GM12878 (cell line): ENCODE measurements around the gene STXBP2.

Experiments used
- ESRRA ChIP-seq: IDR thresholded peaks from 2 replicates; pipeline ENCODE4 v1.6.1; 2012; ENCODE audit warnings: mild to moderate bottlenecking, low read length, improper control_type of control experiment
- EZH2 ChIP-seq: IDR thresholded peaks from 2 replicates; pipeline ENCODE4 v1.6.1; 2012; ENCODE audit warnings: low read depth, mild to moderate bottlenecking, control low read depth, inconsistent platforms, low read length, borderline replicate concordance; ENCODE audit not compliant: control insufficient read depth
- KAT2A ChIP-seq: conservative IDR thresholded peaks from 2 replicates; pipeline ENCODE4 v1.6.1; 2011; ENCODE audit warnings: low read depth, low read length; ENCODE audit not compliant: control insufficient read depth
- MTA3 ChIP-seq: IDR thresholded peaks from 2 replicates; pipeline ENCODE4 v1.6.1; 2012; ENCODE audit warnings: low read length, inconsistent platforms, borderline replicate concordance
- NFXL1 ChIP-seq: fragments of 450-650 bp; IDR thresholded peaks from 2 replicates; pipeline ENCODE4 v1.6.1; 2017; ENCODE audit warnings: antibody characterized with exemption, mild to moderate bottlenecking, borderline replicate concordance
- RCOR1 ChIP-seq: conservative IDR thresholded peaks from 2 replicates; pipeline ENCODE4 v1.6.1; 2012; ENCODE audit warnings: low read depth, low read length, improper control_type of control experiment
- SP1 ChIP-seq: IDR thresholded peaks from one replicate; pipeline ENCODE4 v1.6.1; 2011; ENCODE audit warnings: low read depth, low read length
- TF ChIP-seq, protein P1 (sequence below), 3 experiments: IDR thresholded peaks in 2 of 3; conservative IDR thresholded peaks in 1 of 3; 2 replicates each; pipeline ENCODE4 v1.5.1; 2011; ENCODE audit warnings: low read depth in 3 of 3, low read length in 3 of 3, mild to moderate bottlenecking in 3 of 3, control low read depth in 2 of 3, moderate library complexity in 2 of 3, inconsistent platforms in 1 of 3, mixed read lengths in 1 of 3; ENCODE audit not compliant: control insufficient read depth in 2 of 3, insufficient read depth in 1 of 3; ENCODE audit errors: extremely low read depth in 1 of 3

DNA sequence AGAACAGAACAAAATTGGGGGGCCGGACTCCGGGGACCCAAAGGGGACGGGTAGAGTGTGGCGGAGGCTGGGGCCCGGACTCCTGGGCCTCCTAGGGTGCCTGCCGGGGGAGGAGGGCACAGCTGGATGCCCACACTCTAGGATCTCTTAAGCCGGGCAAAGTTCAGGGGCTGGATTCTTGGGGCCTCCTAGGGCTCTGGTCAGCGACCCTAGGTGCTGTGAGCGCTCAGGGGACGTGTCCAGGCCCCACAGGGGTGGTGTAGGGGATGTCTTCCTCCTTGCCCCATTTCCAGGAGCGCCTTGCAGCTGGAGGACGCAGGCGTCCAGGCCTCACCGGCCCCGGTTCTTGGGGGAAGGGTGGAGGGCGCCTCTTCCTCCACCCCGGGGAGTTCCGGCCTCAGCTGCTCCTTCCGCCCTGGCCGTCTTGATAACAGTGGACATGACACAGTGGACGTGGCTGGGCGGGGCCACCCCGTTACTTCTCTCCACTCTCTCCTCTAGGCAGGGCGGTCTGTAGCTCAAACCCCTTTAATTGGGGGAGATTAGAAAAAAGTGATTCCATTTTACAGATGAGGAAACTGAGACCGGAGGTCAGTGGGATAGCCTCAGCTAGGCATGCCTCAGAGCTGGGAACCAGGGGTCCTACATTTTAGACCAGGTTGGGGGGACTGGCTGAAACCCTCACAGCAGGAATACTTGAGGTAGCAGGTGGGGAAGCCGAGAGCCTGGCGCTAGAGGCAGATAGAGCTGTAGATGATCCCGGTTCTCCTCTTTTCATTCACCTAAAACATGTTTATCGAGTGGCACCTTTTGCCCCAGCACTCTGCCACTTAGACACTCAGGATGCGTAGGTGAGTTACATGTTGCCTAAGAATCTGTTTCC lies 705 bp downstream of the STXBP2 start:
- TF ChIP-seq, protein P1, sequence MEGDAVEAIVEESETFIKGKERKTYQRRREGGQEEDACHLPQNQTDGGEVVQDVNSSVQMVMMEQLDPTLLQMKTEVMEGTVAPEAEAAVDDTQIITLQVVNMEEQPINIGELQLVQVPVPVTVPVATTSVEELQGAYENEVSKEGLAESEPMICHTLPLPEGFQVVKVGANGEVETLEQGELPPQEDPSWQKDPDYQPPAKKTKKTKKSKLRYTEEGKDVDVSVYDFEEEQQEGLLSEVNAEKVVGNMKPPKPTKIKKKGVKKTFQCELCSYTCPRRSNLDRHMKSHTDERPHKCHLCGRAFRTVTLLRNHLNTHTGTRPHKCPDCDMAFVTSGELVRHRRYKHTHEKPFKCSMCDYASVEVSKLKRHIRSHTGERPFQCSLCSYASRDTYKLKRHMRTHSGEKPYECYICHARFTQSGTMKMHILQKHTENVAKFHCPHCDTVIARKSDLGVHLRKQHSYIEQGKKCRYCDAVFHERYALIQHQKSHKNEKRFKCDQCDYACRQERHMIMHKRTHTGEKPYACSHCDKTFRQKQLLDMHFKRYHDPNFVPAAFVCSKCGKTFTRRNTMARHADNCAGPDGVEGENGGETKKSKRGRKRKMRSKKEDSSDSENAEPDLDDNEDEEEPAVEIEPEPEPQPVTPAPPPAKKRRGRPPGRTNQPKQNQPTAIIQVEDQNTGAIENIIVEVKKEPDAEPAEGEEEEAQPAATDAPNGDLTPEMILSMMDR (IDR thresholded peaks at IDR 0.05 in 2 of 3, conservative IDR thresholded peaks at IDR 0.05 in 1 of 3; ENCODE audit: control insufficient read depth in 2 of 3, extremely low read depth in 1 of 3, insufficient read depth in 1 of 3, low read depth in 3 of 3, low read length in 3 of 3), result no peak
- TF ChIP-seq KAT2A (no peak), ESRRA (no peak), RCOR1 (no peak), NFXL1 (no peak), SP1 (no peak), MTA3 (no peak), EZH2 (no peak)
